Stimulated activated CD8-positive, alpha-beta memory T cell treated with anti-CD3 and anti-CD28 coated beads, Interleukin-7, amount 100 ng/mL, for 4 hours (primary cell): Measurements from ENCODE around the gene ZNRD2.
"Not testable (repeated sequence)": the region's sequence is repeated elsewhere in the genome, so short reads cannot be mapped to it uniquely, and the experiment has no call there.

ENCODE experiments used
- DNase-seq, 2 donors: peaks; one replicate each; pipeline ENCODE4 v3.0.0-alpha.2; 2020; ENCODE audit warnings: low read depth in 2 of 2

ZNRD2 gene

GRCh38 chr11:65555693-65556231 lies 14.5 kb upstream of the ZNRD2 start:
- DNase-seq, result no peak

- no peak for DNase-seq
Measured at GRCh38 chr11:65556470-65557279, 13.6 kb upstream of the ZNRD2 start.

- no peak for DNase-seq
Measured at GRCh38 chr11:65557280-65558001, 12.8 kb upstream of the ZNRD2 start.

- no peak for DNase-seq
Measured at GRCh38 chr11:65558002-65558929, 12.0 kb upstream of the ZNRD2 start, which contains the start of gene LTBP3. TSS of gene LTBP3 (minus strand) at chr11:65558359. CDS start at chr11:65557959, 400 bp downstream.

- no peak for DNase-seq
Measured at GRCh38 chr11:65558930-65559509, 11.3 kb upstream of the ZNRD2 start.

- DNase-seq, result no peak
Measured at GRCh38 chr11:65559535-65559934, 10.7 kb upstream of the ZNRD2 start.

- no peak for DNase-seq
Measured at GRCh38 chr11:65559951-65560537, 10.2 kb upstream of the ZNRD2 start.

- DNase-seq, result no peak
Measured at GRCh38 chr11:65560555-65561418, 9.5 kb upstream of the ZNRD2 start.

- no peak for DNase-seq
Measured at GRCh38 chr11:65562020-65562419, 8.3 kb upstream of the ZNRD2 start.

GRCh38 chr11:65562788-65563187 lies 7.5 kb upstream of the ZNRD2 start:
- no peak for DNase-seq

GRCh38 chr11:65563601-65564000 lies 6.7 kb upstream of the ZNRD2 start:
- DNase-seq, result no peak

- DNase-seq, result not testable (repeated sequence)
Measured at GRCh38 chr11:65564879-65565559, 5.3 kb upstream of the ZNRD2 start.

- peak in 1 of 2 donors; percentile 30 for DNase-seq
Measured at GRCh38 chr11:65565624-65566453, 4.4 kb upstream of the ZNRD2 start.

- no peak for DNase-seq
Measured at GRCh38 chr11:65569164-65569972, 909 bp upstream of the ZNRD2 start.

- no peak for DNase-seq
Measured at GRCh38 chr11:65571420-65571819, 1.1 kb downstream of the ZNRD2 start.

- DNase-seq, result no peak
Measured at GRCh38 chr11:65571940-65572339, 1.7 kb downstream of the ZNRD2 start.

GRCh38 chr11:65572356-65573051 lies 2.2 kb downstream of the ZNRD2 start, which contains the start of gene FAM89B:
TSS of gene FAM89B (plus strand) at chr11:65572538. CDS start at chr11:65572670, 132 bp downstream.
- DNase-seq, result peak; percentile 81 to 83
